Fibroblast of gingiva (primary cell): ENCODE data around the gene TTC7B.

Source experiments
- DNase-seq: peaks from one replicate; pipeline ENCODE4 v3.0.0-alpha.2; 2011; ENCODE audit warnings: low read depth

The TTC7B gene

GRCh38 chr14:90487462-90487861, 328.8 kb downstream of the TTC7B start:
- DNase-seq: no peak

- DNase-seq: no peak
These were observed 329.2 kb downstream of the TTC7B start for GRCh38 chr14:90487031-90487430.

GRCh38 chr14:90484291-90484690, 331.9 kb downstream of the TTC7B start:
- DNase-seq: no peak

GRCh38 chr14:90483571-90483974, 332.7 kb downstream of the TTC7B start:
- DNase-seq: no peak

GRCh38 chr14:90483117-90483516, 333.1 kb downstream of the TTC7B start:
- no peak for DNase-seq

GRCh38 chr14:90475298-90475697, 340.9 kb downstream of the TTC7B start:
- no peak for DNase-seq
